GM18868 (cell line): Measurements from ENCODE around the gene ARMCX6.
"Not testable (repeated sequence)": the region's sequence is repeated elsewhere in the genome, so short reads cannot be mapped to it uniquely, and the experiment has no call there.

ENCODE experiments used
- ATAC-seq: cut with Tn5 transposase; IDR thresholded peaks from one replicate; pipeline ENCODE4 v1.9.1; 2021; ENCODE audit warnings: mild to moderate bottlenecking, moderate library complexity; ENCODE audit not compliant: unreplicated experiment

ARMCX6 gene

DNA sequence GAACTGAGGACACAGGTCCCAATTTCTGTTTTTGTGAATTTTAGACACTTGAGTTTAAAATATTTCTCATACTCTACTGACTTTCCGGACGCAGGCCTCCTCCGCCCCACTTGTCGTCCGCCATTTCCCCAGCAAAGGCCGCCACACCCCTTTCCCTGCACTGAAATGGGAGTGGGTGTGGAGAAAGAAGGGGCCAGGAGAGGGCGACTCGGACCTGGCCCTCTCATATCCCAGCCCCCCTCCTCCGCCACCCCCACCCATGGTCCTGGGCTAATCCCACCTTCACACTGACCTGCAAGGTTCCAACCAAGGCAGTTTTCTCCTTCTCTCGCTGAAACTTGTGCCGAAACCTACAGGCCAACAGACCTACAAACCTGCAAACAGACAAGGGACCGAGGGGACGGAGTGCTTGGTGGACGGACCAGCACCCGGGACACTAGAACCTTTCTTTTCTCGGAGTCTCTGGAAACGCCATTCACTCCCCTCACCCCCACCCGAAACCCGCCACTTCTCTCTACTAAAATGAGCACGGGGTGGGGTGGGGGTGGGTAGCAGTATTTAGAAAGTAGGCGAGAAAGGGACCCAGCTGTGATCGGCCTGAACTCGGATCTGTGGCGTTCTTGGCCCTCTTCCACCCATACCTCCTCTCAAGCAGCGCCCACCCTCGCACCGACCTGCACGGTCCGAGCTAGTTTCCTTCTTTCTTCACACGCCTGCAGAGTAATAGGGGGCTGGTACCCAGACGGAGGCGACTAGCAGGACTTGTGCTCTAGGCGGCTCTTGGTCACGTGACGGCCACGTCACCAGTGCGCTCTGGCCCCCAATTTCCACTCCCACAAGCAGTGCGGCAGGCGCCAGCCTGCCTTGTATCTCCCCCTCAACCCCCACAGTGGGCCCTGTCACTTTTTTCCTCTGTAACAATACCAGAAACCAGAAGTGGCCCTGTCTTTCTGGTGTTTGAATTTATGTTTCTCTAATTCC lies at the start of gene ARMCX6:
ARMCX6 (minus strand) TSS at position 790 of the 981 bp plus-strand sequence. CDS start 1,380 bp downstream, outside the sequence.
- ATAC-seq = peak; percentile 89

DNA sequence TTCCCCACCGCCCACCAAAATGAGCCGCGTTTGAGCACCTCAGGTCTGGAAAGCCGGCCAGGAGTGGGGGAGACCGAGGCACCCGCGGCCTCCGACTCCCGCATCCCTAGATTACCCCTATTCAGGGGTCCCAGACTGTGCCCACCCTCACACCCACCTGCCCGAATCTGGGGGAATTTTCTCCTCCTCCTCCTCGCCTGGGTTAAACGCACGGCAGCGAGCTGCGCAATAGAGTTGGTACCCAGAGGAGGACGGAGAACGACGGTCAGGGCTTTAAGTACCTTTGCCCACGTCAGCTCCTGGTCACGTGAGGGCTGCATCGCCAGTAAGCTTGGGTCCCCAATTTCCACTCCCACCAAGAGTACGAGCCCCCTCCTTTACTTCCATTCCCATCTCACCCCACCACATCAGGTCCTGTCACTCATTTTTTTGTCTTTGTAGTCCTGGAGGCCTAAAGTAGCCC lies 41.8 kb upstream of the ARMCX6 start, which contains the start of gene ARMCX2:
ARMCX2 (minus strand) TSS at position 250 of the 463 bp plus-strand sequence. CDS start 2,262 bp downstream, outside the sequence.
- ATAC-seq = no peak

DNA sequence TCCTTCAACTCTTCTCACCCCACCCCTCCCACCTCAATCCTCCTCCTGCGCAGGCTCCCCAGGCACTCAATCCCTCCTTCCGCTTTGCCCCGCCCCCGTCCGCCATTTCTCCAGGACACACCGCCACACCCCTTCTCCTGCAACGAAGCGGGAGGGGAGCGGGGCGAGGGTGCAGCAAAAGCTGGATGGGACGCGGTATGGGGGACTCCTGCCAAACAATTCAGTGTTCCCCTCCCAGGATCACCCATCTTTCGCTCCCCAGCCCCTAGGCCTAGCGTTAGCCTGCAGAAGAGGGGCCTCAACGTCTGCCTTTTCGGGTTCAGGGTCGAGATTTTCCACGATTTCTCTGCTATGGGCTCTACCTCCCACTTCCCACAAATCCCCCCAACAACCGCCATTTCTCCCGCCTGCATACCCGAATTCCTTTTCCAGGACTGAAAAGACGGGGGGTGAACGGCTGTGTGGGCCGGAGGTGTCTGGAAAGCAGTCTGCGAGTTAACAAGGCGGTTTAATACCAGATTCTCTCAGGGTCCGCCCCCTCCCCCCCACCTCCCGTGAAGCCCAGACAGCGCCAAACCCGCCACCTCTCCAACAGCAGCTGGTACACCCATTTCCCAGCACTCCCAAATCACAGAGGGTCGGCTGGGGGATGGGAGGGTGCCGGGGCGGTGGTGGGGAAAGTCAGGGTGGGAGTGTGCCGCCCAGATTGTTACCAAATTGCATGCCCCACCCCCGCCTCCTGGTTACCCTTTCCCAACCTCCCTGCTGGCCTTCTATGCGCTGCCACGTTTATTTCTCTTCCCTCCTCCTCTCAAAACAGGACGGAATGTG lies 41.1 kb upstream of the ARMCX6 start:
- no peak for ATAC-seq

GRCh38 chrX:101657495-101657894 lies 39.7 kb upstream of the ARMCX6 start:
- no peak for ATAC-seq

DNA sequence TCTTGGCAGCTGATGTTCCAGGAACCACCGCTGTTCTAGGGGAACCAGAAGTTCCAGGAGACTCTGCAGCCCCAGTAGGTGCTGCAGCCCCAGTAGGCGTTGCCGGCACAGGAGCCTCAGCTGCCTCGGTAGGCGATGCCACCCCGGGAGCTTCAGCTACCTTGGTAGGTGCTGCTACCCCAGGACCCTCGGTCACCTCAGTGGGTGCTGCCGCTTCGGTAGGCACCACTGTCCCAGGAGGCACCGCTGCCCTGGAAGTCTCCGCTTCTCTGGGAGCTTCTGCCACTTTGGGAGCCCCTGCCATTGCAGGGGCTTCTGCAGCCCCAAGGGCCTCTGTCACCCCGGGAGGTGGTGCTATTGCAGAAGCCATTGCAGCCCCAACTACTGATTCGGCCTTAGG lies 39.0 kb upstream of the ARMCX6 start:
- no peak for ATAC-seq

DNA sequence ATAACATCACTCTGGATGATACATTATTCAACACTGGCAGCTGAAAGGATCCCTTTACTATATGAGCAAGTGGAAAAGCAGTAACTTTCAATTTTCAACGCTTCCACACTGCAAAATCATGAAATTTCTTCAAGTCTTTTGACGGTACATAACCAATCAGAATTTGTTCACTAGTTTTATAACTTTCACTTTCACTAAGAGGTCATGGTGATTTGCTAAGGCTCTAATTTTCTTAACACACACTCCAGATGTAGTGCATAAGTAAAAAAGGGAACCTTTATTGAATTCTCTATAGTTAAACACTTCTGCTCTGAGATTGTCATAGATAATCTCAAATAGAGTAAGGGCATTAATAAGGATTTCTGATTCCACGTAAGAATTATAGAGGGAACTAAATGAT lies 37.7 kb upstream of the ARMCX6 start:
- peak; percentile 60 for ATAC-seq

GRCh38 chrX:101647716-101648115 lies 29.9 kb upstream of the ARMCX6 start:
- ATAC-seq = not testable (repeated sequence)

DNA sequence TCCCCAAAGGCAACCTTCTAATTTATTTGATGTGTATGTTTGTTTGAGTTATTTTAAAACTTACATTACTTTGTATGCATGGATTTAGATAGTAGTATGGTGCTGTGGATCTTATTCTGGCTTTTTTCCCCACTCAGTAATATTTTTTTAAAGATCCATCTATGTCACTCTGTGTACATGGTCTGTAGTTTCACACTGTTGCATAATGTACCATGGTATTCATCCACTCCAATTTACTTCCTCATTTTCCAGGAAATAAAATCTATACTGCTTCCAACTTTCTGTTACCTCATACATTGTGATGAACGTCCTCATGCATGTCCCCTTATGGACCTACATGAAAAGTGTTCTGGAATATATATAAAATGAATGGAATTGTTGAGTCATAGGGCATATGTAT lies 24.3 kb upstream of the ARMCX6 start:
- ATAC-seq = no peak

DNA sequence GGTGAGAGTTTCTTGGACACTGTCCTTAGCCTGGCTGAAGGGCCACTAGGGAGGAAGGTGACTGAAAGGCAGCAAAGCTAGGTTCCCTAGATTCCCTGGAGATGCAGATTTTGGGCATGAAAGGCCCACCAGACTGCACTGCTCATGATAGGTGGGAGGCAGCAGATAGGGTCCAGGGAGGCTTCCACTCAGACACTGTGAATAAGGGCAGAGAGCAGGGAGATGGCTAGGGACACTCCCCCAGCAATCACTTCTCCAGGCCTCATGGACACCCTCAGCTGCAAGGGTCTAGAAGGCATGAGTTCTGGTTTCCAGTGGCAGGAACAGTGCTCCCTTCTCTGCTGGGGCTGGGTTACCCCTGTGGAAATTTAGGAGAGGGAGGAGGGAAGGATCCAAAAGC lies 21.8 kb upstream of the ARMCX6 start:
- ATAC-seq = no peak

DNA sequence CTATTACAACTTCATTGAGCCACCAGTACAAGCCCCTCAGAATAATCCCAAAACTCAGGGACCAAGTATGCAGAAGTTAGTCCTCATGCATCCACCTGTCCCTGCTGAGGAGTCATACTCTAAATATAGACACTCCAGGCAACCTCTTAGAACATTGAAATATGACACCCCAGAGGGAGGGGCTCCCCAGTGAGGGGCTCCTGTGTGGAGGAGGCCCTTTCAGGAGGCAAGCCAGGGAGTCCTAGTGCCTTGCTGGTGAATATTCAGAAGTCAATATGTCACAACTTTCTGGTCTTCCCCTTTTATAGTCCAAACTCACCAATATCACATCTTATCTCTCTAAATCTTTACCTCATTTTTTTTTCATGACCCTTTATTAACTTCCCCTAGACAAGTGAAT lies 1.6 kb upstream of the ARMCX6 start:
- ATAC-seq = no peak

DNA sequence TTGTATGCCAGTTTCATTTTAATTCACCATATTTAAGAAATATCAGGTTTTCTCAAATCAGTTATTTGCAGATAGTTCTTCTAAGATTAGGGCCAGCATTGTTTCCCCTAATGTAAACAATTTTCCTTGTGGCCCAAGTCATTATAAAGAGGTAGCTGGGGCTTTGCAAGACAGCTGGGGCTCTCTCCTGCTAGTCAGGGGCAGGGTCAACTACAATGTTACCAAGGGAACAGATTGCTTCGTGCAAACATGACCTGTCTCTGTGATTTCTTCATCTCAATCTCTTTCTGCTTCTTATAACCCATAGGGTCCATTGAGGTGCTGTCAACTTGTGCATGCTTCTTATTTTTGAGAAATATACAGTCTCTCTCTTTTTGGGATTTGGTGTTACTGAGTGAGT lies 12.1 kb downstream of the ARMCX6 start:
- no peak for ATAC-seq

GRCh38 chrX:101605146-101605545 lies 12.7 kb downstream of the ARMCX6 start:
- ATAC-seq = no peak

DNA sequence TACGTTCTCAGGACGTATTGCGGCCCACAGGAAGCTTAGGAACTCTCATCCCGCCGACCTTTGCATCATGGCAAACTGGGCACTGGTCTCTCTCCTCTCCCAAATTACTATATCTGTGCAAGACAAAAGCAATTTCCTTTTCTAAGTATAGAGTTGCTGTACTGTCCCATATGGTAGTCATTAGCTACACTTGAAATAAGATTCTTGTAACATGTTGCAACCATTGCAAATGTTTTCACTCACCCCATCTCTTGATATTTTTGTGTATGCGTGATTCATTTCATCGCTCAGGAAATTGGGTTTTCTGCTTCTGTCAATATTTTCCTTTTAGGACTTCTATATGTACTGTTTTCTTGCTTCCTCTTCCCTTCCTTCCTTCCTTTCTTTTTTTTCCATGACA lies 15.7 kb downstream of the ARMCX6 start:
- no peak for ATAC-seq

DNA sequence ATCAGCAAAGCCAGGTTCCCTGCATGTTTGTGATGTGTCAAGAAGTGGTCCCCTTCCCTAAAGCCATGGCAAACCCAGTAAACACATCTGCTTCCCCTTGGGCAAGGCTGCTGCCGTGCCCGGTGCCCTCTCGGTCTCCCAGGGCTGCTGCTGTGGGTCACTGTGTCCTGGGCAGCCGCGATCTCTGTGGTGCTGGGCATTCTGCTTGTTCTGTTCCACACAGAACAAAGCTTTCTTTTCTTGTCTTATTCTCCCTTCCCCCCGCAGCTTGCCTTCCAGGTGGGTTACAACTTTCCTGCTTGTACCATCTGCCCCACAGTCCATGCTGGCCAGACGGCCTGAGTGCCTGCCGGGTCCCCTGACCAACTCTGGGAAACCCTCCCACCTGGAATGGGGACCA lies 18.2 kb downstream of the ARMCX6 start:
- not testable (repeated sequence) for ATAC-seq

- peak; percentile 97 for ATAC-seq
These were observed 21.9 kb downstream of the ARMCX6 start for GRCh38 chrX:101595739-101596419.
